Transverse colon (tissue), 4 donors: Measurements from ENCODE around the gene SREBF2. TPM values are rescaled to one million over a fixed set of nuclear protein-coding genes. Genes with fewer than 3 reads are reported as not detected.
A peak's percentile ranks its signal among the peaks of the same experiment; 100 is the strongest.
"Not testable (repeated sequence)": the region's sequence is repeated elsewhere in the genome, so short reads cannot be mapped to it uniquely, and the experiment has no call there.

Experiments used
- DNase-seq: peaks from one replicate; pipeline ENCODE4 v3.0.0-alpha.2; 2019
- H3K27ac ChIP-seq, 4 donors: fragments of 200-600 bp; sonication (generic); 2 replicates each; pipeline ENCODE4 v1.5.1; 2016 to 2018; ENCODE audit warnings: inconsistent platforms in 4 of 4
- H3K27me3 ChIP-seq: fragments of 200-600 bp; sonication (generic); 2 replicates; pipeline ENCODE4 v1.5.1; 2017; ENCODE audit warnings: inconsistent platforms
- H3K36me3 ChIP-seq, 4 donors: fragments of 200-600 bp; sonication (generic); 2 replicates each; pipeline ENCODE4 v1.5.1; 2017 to 2019; ENCODE audit warnings: inconsistent platforms in 4 of 4
- H3K4me1 ChIP-seq, 4 donors: fragments of 200-600 bp; sonication (generic); 2 replicates each; pipeline ENCODE4 v1.5.1; 2017 to 2020; ENCODE audit warnings: inconsistent platforms in 4 of 4
- H3K4me3 ChIP-seq, 4 donors: fragments of 200-600 bp; sonication (generic); 1 replicate in 1 of 4; 2 replicates in 3 of 4; pipeline versions ENCODE4 v1.5.1 to v1.6.1; 2017 to 2019; ENCODE audit warnings: inconsistent platforms in 4 of 4
- H3K9me3 ChIP-seq, 2 donors: fragments of 200-600 bp; sonication (generic); 2 replicates each; pipeline ENCODE4 v1.5.1; 2017 to 2019; ENCODE audit warnings: inconsistent platforms in 2 of 2
- EP300 ChIP-seq: sonication (generic); formaldehyde crosslinking; IDR thresholded peaks from one replicate; pipeline ENCODE4 v1.6.1; 2017; ENCODE audit warnings: antibody characterized with exemption, low read depth
- POLR2A ChIP-seq: fragments of 450-650 bp; IDR thresholded peaks from one replicate; pipeline ENCODE4 v1.6.1; 2016; ENCODE audit warnings: antibody characterized with exemption, mild to moderate bottlenecking, moderate library complexity
- POLR2AphosphoS5 ChIP-seq, 3 donors: sonication (generic); formaldehyde crosslinking; IDR thresholded peaks; one replicate each; pipeline ENCODE4 v1.6.1; 2016; ENCODE audit warnings: antibody characterized with exemption in 3 of 3
- WGBS, 2 donors: methylation state at CpG; one replicate each; pipeline ENCODE4 v1.1.5; 2018; ENCODE audit warnings: low coverage in 1 of 2; 5-methylcytosine and 5-hydroxymethylcytosine counted together
- in situ Hi-C, 4 donors: fragments of 200-750 bp; cut with MboI; loops; one replicate each; pipeline versions ENCODE4 v1.15.0 to v1.15.1; 2017; ENCODE audit warnings: low sequenced_read_pairs in 3 of 4, low pct_ligation_motif_present in 1 of 4, low pct_unique_long_range_greater_than_20kb in 1 of 4
- intact Hi-C: fragments of 100-400 bp; cut with DNase I; formaldehyde crosslinking; loops from one replicate; pipeline ENCODE4 v1.15.1; 2023; ENCODE audit warnings: low total_unique reads
- total RNA-seq, 4 donors: library from RNA; depleted of rRNA; stranded (reverse); fragments of >200 nt; gene quantifications; one replicate each; pipeline ENCODE4 v1.1.0, GENCODE V29; 2016
- TF ChIP-seq, protein P1 (sequence below), 5 experiments: fragments of 200-600 bp in 3 of 5; fragments of 450-650 bp in 2 of 5; sonication (generic) in 3 of 5; IDR thresholded peaks; 1 replicate in 2 of 5; 2 replicates in 3 of 5; pipeline ENCODE4 v1.5.1; 2016 to 2017; ENCODE audit warnings: antibody characterized with exemption in 5 of 5, inconsistent platforms in 3 of 5, mild to moderate bottlenecking in 2 of 5, moderate library complexity in 1 of 5

The SREBF2 gene
- total RNA-seq, 4 donors from 2014 or later, result 156 to 252 (median 166) TPM

DNA sequence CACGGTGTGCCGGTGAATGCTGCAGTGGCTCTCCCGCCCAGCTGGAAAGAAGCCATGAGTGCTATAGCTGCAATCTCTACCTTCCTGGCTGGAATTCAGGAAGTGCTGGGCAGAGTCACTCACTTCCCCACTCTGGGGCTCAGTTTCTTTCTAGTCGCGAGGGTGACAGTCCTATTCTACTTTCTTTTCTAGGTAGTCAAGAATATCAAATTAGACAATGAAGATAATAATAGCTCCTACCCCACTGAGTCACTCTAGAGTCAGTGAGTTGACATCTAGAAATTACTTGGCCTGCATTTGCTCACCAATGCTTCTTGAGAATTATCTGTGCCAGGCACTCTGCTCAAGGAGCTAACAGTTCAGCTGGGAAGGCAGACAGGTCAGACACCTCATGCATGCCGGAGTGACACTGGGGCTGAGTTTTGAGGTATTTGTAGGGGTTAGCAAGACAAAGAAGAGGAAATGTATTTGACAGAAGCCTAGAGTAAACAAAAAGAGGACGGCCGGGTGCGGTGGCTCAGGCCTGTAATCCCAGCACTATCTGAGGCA, 110.8 kb downstream of the SREBF2 start:
- H3K9me3 ChIP-seq, result no peaks in the 10 kb centered on the region
- in situ Hi-C loops, result loop anchor here (5.0 to 25.0 kb wide), 5 partner anchors 119 to 249 kb away; partner anchors contain the start of genes MEI1 (in 3 of the 4) and CCDC134 (in 2 of the 4)
- intact Hi-C loops, result loop anchor here (5.0 to 10.0 kb wide), 3 partner anchors 119 to 246 kb away; partner anchors contain the start of gene MEI1
- H3K27me3 ChIP-seq, result no peaks in the 10 kb centered on the region
- no peaks in the 10 kb centered on the region for H3K36me3 ChIP-seq
- TF ChIP-seq POLR2A, result no peak
- TF ChIP-seq, protein P1, sequence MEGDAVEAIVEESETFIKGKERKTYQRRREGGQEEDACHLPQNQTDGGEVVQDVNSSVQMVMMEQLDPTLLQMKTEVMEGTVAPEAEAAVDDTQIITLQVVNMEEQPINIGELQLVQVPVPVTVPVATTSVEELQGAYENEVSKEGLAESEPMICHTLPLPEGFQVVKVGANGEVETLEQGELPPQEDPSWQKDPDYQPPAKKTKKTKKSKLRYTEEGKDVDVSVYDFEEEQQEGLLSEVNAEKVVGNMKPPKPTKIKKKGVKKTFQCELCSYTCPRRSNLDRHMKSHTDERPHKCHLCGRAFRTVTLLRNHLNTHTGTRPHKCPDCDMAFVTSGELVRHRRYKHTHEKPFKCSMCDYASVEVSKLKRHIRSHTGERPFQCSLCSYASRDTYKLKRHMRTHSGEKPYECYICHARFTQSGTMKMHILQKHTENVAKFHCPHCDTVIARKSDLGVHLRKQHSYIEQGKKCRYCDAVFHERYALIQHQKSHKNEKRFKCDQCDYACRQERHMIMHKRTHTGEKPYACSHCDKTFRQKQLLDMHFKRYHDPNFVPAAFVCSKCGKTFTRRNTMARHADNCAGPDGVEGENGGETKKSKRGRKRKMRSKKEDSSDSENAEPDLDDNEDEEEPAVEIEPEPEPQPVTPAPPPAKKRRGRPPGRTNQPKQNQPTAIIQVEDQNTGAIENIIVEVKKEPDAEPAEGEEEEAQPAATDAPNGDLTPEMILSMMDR (IDR thresholded peaks at IDR 0.05), result no peak
- TF ChIP-seq EP300, result no peak
- TF ChIP-seq POLR2AphosphoS5 (IDR thresholded peaks at IDR 0.05), result no peak
- 40 to 59% methylated on average over 4 to 9 of the region's 9 CpGs for WGBS, 2 donors
- H3K4me3 ChIP-seq, result no peak overlapping the region
- H3K27ac ChIP-seq, result peak overlapping the region; percentile 53 to 71 (median 64)
- peaks cover 21 to 43% (median 27%) of the 10 kb centered on the region in 4 donors for H3K4me1 ChIP-seq
- DNase-seq, result peak; percentile 69

DNA sequence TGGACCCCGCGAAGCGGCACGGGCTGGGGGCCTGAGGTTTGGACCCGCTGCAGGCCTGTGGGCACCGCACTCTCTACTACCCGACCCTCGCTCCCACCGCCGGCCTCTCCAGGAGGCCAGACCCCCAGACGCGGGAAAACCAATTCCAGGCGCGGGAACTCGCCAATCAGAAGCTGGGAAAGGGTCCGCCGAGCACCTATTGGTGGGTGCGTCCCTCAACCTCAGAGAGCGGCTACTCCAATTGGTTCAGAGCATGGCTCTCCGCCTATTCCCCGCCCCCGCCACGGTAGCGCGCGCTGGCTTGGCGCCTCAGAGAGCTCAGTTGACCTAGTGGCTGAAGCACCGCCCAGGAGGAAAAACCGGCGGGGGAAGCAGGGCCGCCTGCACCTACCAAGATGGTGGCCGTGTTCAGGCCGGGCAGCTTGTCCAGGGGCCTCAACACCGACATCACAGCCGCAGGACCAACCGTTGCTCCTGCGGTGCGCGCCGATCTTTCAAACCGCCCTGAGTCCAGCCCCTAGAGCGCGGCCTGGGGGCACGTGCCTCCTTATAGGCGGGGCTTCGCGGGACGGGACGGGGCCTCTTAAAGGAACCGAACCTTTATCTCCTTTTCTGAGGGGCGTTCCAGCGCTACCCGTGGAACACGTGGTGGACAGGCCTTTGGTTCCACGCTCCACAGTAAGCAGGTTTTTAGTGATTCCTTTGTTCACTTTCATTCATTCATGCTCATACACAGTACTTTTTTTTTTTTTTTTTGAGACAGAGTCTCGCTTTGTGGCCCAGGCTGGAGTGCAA, 113.9 kb downstream of the SREBF2 start, which contains the start of gene CENPM:
Gene CENPM (minus strand): TSS at position 524 of the 795 bp plus-strand sequence. CDS start 76 bp downstream, at position 448.
- TF ChIP-seq POLR2A, result no peak
- TF ChIP-seq, protein P1 (IDR thresholded peaks at IDR 0.05), result peak in 2 of 5 experiments; percentile 6 to 39
- no peak for TF ChIP-seq EP300
- TF ChIP-seq POLR2AphosphoS5 (IDR thresholded peaks at IDR 0.05), result peak in 2 of 3 donors; percentile 26 to 35
- Histone ChIP-seq H3K36me3 (no peaks in the 10 kb centered on the region), H3K27ac (peak within 1 kb of the TSS; percentile 65 to 74 (median 69)), H3K4me3 (peak within 1 kb of the TSS; percentile 62 to 77 (median 69)), H3K9me3 (no peaks in the 10 kb centered on the region), H3K27me3 (no peaks in the 10 kb centered on the region), H3K4me1 (peaks cover 6 to 24% (median 13%) of the 10 kb centered on the region in 4 donors)
- DNase-seq, result peak; percentile 93
- WGBS, 2 donors, result 1 to 4% methylated on average over 19 to 56 of the region's 56 CpGs
- intact Hi-C loops, result loop anchor here (10.0 kb wide), 1 partner anchor 122 kb away; no protein-coding TSS in a partner anchor
- in situ Hi-C loops, result loop anchor here (10.0 to 25.0 kb wide), 4 partner anchors 122 to 252 kb away; partner anchors contain the start of genes CCDC134 (in 2 of the 4) and MEI1 (in 1 of the 4)

DNA sequence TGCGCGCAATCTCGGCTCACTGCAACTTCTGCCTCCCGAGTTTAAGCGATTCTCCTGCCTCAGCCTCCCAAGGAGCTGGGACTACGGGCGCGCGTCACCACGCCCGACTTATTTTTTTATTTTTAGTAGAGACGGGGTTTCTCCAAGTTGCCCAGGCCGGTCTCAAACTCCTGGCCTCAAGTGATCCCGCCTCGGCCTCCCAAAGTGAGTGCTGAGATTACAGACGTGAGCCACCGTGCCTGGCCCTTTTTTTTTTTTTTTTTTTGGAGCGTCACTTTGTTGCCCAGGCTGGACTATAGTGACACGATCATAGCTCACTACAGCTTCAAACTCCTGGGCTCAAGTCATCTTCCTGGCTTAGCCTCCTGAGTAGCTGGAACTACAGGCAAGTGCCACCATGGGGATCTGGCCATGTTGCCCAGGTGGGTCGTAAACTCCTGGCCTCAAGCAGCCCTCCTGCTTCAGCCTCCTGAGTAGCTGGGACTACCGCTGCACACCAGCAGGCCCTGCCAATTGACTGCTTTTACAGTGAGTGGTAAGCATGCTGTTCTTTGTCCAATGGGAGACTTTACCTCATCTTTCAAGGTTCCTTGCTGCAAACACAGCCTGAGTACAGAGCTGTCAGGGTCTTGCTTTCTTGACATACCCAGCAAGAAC, 114.6 kb downstream of the SREBF2 start:
- Histone ChIP-seq H3K27me3 (no peaks in the 10 kb centered on the region), H3K27ac (peak overlapping the region; percentile 65 to 74 (median 69)), H3K4me1 (peaks cover 6 to 24% (median 13%) of the 10 kb centered on the region in 4 donors), H3K4me3 (peak overlapping the region in 3 of 4 donors; percentile 62 to 77 (median 71)), H3K9me3 (no peaks in the 10 kb centered on the region), H3K36me3 (no peaks in the 10 kb centered on the region)
- intact Hi-C loops (loop anchor here (10.0 kb wide), 1 partner anchor 123 kb away; no protein-coding TSS in a partner anchor), in situ Hi-C loops (loop anchor here (10.0 to 25.0 kb wide), 4 partner anchors 123 to 253 kb away; partner anchors contain the start of genes CCDC134 (in 2 of the 4) and MEI1 (in 1 of the 4))
- DNase-seq, result no peak
- WGBS, 2 donors, result 65 to 72% methylated on average over 17 to 21 of the region's 21 CpGs
- TF ChIP-seq EP300, result no peak
- no peak for TF ChIP-seq POLR2A

DNA sequence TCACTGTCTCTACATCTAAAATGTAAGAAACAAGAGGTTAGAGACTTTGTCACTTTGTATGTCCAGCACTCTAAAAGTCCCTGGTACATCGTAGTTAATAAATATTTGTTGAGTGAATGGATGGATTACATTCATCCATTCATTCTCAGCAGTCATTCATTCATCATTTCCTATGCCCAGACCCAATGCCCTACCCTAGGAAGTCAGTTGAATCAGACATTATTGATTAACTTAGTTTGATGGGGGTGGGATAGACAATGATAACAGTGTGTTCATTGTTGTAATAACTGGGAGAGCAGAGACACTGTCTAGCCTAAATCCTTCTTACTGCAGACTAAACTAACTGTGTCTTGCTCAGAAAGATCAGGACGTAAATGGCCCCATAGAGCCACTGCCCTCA, 115.2 kb downstream of the SREBF2 start:
- no peak overlapping the region for H3K4me3 ChIP-seq
- in situ Hi-C loops, result loop anchor here (10.0 to 25.0 kb wide), 4 partner anchors 123 to 253 kb away; partner anchors contain the start of genes CCDC134 (in 2 of the 4) and MEI1 (in 1 of the 4)
- H3K4me1 ChIP-seq, result peaks cover 6 to 24% (median 13%) of the 10 kb centered on the region in 4 donors
- intact Hi-C loops, result loop anchor here (10.0 kb wide), 1 partner anchor 123 kb away; no protein-coding TSS in a partner anchor
- 90 to 100% methylated on average over 1 to 2 of the region's 2 CpGs for WGBS, 2 donors
- H3K27ac ChIP-seq, result no peak overlapping the region
- H3K36me3 ChIP-seq, result no peaks in the 10 kb centered on the region
- no peaks in the 10 kb centered on the region for H3K9me3 ChIP-seq
- DNase-seq, result no peak
- no peaks in the 10 kb centered on the region for H3K27me3 ChIP-seq
- TF ChIP-seq EP300 (no peak), POLR2AphosphoS5 (IDR thresholded peaks at IDR 0.05) (no peak), POLR2A (no peak)
- TF ChIP-seq, protein P1 (IDR thresholded peaks at IDR 0.05), result no peak

DNA sequence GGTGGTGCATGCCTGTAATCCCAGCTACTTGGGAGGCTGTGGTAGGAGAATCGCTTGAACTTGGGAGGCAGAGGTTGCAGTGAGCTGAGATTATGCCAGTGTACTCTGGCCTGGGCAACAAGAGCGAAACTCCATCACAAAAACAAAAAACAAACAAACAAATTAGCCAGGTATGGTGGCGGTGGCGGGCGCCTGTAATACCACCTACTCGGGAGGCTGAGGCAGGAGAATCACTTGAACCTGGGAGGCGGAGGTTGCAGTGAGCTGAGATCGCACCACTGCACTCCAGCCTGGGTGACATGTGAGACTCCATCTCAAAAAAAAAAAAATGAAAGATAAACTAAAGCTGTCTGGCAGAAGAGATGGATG, 116.0 kb downstream of the SREBF2 start:
- in situ Hi-C loops (loop anchor here (10.0 to 25.0 kb wide), 4 partner anchors 124 to 254 kb away; partner anchors contain the start of genes CCDC134 (in 2 of the 4) and MEI1 (in 1 of the 4)), intact Hi-C loops (loop anchor here (10.0 kb wide), 1 partner anchor 124 kb away; no protein-coding TSS in a partner anchor)
- not testable (repeated sequence) for DNase-seq, H3K27me3 ChIP-seq, H3K9me3 ChIP-seq, H3K4me3 ChIP-seq, H3K27ac ChIP-seq, H3K36me3 ChIP-seq
- 90% methylated on average over 8 of the region's 8 CpGs; no CpG with 5 or more reads in 1 of the 2 donors for WGBS, 2 donors
- peaks cover 6 to 17% (median 11%) of the 10 kb centered on the region in 4 donors for H3K4me1 ChIP-seq
